ENCODE data around the gene CEP68.

CEP68 gene

DNA sequence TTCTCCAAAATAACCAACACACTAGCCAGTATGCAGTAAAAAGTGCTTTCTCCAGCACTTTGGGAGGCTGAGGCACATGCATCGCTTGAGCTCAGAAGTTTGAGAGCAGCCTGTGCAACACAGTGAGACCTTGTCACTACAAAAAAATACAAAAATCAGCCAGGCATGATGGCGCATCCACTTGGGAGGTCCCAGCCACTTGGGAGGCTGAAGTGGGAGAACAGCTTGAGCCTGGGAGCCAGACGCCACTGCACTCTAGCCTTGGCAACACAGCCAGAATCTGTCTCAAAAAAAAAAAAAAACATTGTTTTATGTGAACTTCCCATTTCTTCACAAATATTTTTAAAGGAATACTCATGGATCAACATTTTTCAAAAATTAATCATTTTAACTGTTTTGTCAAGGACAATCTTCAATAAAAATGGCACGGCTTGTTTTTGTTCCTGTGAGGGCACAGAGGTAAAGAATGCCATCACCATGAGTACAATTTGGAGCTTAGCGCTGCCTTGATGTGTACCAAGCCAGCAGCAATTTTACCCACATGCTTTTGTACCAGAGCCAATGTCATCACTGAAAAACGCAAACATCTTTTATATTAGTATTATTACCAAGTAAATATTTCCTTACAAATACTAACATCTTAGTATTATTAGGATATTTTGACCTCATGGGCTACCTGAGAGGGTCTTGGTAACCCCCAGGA is 46.9 kb downstream of the CEP68 start:
- Histone ChIP-seq H3K36me3 (peaks cover 71% of the 10 kb centered on the region), H3K27ac (no peak overlapping the region), H3K9me3 (ENCODE audit: severe bottlenecking) (no peaks in the 10 kb centered on the region), H3K4me3 (ENCODE audit: low read depth, low read length) (no peak overlapping the region), H3K27me3 (ENCODE audit: insufficient read depth, low read depth, severe bottlenecking) (no peaks in the 10 kb centered on the region)
- TF ChIP-seq, protein P1, sequence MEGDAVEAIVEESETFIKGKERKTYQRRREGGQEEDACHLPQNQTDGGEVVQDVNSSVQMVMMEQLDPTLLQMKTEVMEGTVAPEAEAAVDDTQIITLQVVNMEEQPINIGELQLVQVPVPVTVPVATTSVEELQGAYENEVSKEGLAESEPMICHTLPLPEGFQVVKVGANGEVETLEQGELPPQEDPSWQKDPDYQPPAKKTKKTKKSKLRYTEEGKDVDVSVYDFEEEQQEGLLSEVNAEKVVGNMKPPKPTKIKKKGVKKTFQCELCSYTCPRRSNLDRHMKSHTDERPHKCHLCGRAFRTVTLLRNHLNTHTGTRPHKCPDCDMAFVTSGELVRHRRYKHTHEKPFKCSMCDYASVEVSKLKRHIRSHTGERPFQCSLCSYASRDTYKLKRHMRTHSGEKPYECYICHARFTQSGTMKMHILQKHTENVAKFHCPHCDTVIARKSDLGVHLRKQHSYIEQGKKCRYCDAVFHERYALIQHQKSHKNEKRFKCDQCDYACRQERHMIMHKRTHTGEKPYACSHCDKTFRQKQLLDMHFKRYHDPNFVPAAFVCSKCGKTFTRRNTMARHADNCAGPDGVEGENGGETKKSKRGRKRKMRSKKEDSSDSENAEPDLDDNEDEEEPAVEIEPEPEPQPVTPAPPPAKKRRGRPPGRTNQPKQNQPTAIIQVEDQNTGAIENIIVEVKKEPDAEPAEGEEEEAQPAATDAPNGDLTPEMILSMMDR (IDR thresholded peaks at IDR 0.05; ENCODE audit: low read depth, low read length) = no peak
- DNase-seq = no peak

DNA sequence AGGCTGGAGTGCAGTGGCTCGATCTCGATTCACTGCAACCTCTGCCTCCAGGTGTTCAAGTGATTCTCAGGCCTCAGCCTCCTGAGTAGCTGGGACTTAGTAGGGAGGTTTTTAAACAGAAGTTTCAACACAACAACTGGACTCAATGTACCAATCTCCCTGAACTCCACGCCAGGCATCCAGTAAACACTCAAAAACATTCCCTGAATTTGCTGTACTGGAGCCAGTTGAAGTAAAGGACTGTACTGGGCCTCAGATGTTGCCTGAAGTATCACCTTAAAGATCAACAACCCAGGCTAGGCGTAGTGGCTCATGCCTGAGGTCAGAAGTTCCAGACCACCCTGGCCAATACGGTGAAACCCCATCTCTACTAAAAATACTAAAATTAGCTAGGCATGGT is 51.3 kb downstream of the CEP68 start:
- H3K36me3 ChIP-seq = peaks cover 33% of the 10 kb centered on the region
- TF ChIP-seq, protein P1 (IDR thresholded peaks at IDR 0.05; ENCODE audit: low read depth, low read length) = no peak
- no peaks in the 10 kb centered on the region for H3K9me3 ChIP-seq (ENCODE audit: severe bottlenecking)
- no peak overlapping the region for H3K27ac ChIP-seq
- H3K4me3 ChIP-seq (ENCODE audit: low read depth, low read length) = no peak overlapping the region
- DNase-seq = no peak
- H3K27me3 ChIP-seq (ENCODE audit: insufficient read depth, low read depth, severe bottlenecking) = no peaks in the 10 kb centered on the region

GRCh38 chr2:65108780-65109179 is 52.6 kb downstream of the CEP68 start:
- H3K27me3 ChIP-seq (ENCODE audit: insufficient read depth, low read depth, severe bottlenecking) = no peaks in the 10 kb centered on the region
- peaks cover 21% of the 10 kb centered on the region for H3K36me3 ChIP-seq
- no peak overlapping the region for H3K27ac ChIP-seq
- no peak overlapping the region for H3K4me3 ChIP-seq (ENCODE audit: low read depth, low read length)
- no peaks in the 10 kb centered on the region for H3K9me3 ChIP-seq (ENCODE audit: severe bottlenecking)
- DNase-seq = no peak
- TF ChIP-seq, protein P1 (IDR thresholded peaks at IDR 0.05; ENCODE audit: low read depth, low read length) = no peak

DNA sequence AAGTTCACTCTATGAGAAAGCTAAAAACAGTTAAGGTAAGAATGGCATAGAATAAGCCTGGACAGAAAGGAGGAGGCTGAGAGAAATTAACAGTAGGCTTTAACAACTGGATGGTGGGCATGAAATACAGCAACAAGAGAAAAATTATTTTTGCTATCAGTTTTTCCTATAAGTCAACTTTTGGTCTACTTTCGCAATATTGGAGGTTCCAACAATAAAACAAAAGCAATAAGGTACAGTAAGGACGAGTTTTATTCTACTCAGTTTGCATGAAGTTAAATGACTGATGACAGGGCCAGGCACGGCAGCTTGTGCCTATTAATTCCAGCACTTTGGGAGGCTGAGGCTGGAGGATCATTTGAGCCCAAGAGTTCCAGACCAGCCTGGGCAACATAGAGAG is 56.4 kb downstream of the CEP68 start:
- TF ChIP-seq, protein P1 (IDR thresholded peaks at IDR 0.05; ENCODE audit: low read depth, low read length) = no peak

DNA sequence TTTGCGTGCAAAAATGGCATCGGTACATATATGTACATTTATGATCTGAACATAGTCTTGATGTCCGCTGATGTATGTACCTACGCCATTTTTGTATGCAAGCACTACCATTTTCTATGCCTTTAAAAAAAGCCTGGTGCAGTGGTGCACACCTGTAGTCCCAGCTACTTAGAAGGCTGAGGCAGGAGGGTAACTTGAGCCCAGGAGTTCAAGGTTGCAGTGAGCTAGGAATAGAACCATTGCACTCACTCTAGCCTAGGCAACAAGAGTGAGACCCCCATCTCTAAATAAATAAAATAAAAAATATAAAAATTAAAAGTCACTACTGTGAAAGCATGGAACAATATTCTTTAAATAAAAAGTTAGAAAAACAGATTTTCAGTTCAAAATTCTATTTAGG is 57.0 kb downstream of the CEP68 start:
- no peak overlapping the region for H3K4me3 ChIP-seq (ENCODE audit: low read depth, low read length)
- H3K27ac ChIP-seq = no peak overlapping the region
- no peaks in the 10 kb centered on the region for H3K27me3 ChIP-seq (ENCODE audit: insufficient read depth, low read depth, severe bottlenecking)
- TF ChIP-seq, protein P1 (IDR thresholded peaks at IDR 0.05; ENCODE audit: low read depth, low read length) = no peak
- DNase-seq = no peak
- H3K9me3 ChIP-seq (ENCODE audit: severe bottlenecking) = no peaks in the 10 kb centered on the region
- H3K36me3 ChIP-seq = peaks cover 6% of the 10 kb centered on the region; the same call in 1 of the 2 replicates

More for the DNA sequence above, 56.4 kb downstream of the CEP68 start:
- Histone ChIP-seq H3K27ac (no peak overlapping the region), H3K9me3 (ENCODE audit: severe bottlenecking) (no peaks in the 10 kb centered on the region), H3K4me3 (ENCODE audit: low read depth, low read length) (no peak overlapping the region), H3K36me3 (peaks cover 4% of the 10 kb centered on the region), H3K27me3 (ENCODE audit: insufficient read depth, low read depth, severe bottlenecking) (no peaks in the 10 kb centered on the region)
- DNase-seq = no peak

DNA sequence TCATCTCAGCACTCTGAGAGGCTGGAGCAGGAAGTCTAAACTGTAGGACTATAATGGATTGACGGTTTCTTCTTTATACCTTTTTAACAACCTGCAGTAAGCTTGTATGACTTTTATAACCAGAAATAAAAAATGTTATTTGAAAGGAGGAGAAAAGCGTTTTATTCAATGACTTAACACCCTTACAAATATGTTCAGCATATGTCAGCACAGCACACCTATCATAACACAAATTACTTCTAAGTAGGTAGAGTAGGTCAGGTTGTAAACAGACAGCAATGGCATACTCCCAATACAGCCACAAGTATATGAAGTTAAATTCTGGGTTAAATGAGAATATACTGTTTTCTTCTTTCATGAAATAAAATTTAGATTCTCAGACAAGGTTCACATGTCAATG is 57.6 kb downstream of the CEP68 start:
- H3K4me3 ChIP-seq (ENCODE audit: low read depth, low read length) = no peak overlapping the region
- no peak for DNase-seq
- H3K27me3 ChIP-seq (ENCODE audit: insufficient read depth, low read depth, severe bottlenecking) = no peaks in the 10 kb centered on the region
- TF ChIP-seq, protein P1 (IDR thresholded peaks at IDR 0.05; ENCODE audit: low read depth, low read length) = no peak
- peaks cover 6% of the 10 kb centered on the region; the same call in 1 of the 2 replicates for H3K36me3 ChIP-seq
- H3K27ac ChIP-seq = no peak overlapping the region
- no peaks in the 10 kb centered on the region for H3K9me3 ChIP-seq (ENCODE audit: severe bottlenecking)

All from WERI-Rb-1 (cell line).